Astrocyte (in vitro differentiated cells and primary cell): ENCODE data around the gene GDPD4. TPM values are rescaled to one million over a fixed set of nuclear protein-coding genes. Genes with fewer than 3 reads are reported as not detected.

Experiments used
- DNase-seq: peaks from one replicate; pipeline ENCODE4 v3.0.0-alpha.2; 2010; ENCODE audit warnings: low read depth
- FAIRE-seq: peaks from 2 replicates; lab custom pipeline; 2011; peaks lifted over from hg19 to GRCh38; lab: Jason Lieb, UNC
- H2AFZ ChIP-seq: 2 replicates; pipeline ENCODE4 v1.6.0; 2012; ENCODE audit warnings: low read depth, low read length, inconsistent platforms
- H3K27ac ChIP-seq: 2 replicates; pipeline ENCODE4 v1.5.1; 2011; ENCODE audit warnings: low read depth, low read length, inconsistent platforms
- H3K27me3 ChIP-seq: 2 replicates; pipeline ENCODE4 v1.6.0; 2011; ENCODE audit warnings: low read length, inconsistent platforms; ENCODE audit not compliant: insufficient read depth
- H3K36me3 ChIP-seq: 2 replicates; pipeline ENCODE4 v1.5.1; 2011; ENCODE audit warnings: low read length, inconsistent platforms; ENCODE audit not compliant: insufficient read depth
- H3K4me1 ChIP-seq: 2 replicates; pipeline ENCODE4 v1.5.1; 2011; ENCODE audit warnings: low read length, inconsistent platforms; ENCODE audit not compliant: insufficient read depth
- H3K4me2 ChIP-seq: 2 replicates; pipeline ENCODE4 v1.6.0; 2012; ENCODE audit warnings: low read length, inconsistent platforms
- H3K4me3 ChIP-seq: 2 replicates; pipeline ENCODE4 v1.5.1; 2011; ENCODE audit warnings: low read depth, mild to moderate bottlenecking, low read length, inconsistent platforms; ENCODE audit not compliant: insufficient read depth
- H3K79me2 ChIP-seq: 2 replicates; pipeline ENCODE4 v1.6.0; 2012; ENCODE audit warnings: mild to moderate bottlenecking, low read length, inconsistent platforms; ENCODE audit not compliant: insufficient read depth
- H3K9ac ChIP-seq: 2 replicates; pipeline ENCODE4 v1.6.0; 2012; ENCODE audit warnings: mild to moderate bottlenecking, low read length, inconsistent platforms
- H3K9me3 ChIP-seq: 2 replicates; pipeline ENCODE4 v1.5.1; 2012; ENCODE audit warnings: low read depth, mild to moderate bottlenecking, low read length, inconsistent platforms; ENCODE audit not compliant: insufficient read depth
- H4K20me1 ChIP-seq: 2 replicates; pipeline ENCODE4 v1.6.0; 2012; ENCODE audit warnings: low read length, inconsistent platforms; ENCODE audit not compliant: insufficient read depth
- H3K27ac Mint-ChIP-seq: one replicate; pipeline ENCODE4 v1.8.0; 2021; ENCODE audit warnings: mild to moderate bottlenecking, mixed read lengths; ENCODE audit not compliant: unreplicated experiment
- H3K27me3 Mint-ChIP-seq: one replicate; pipeline ENCODE4 v1.8.0; 2021; ENCODE audit warnings: low read depth, mixed read lengths; ENCODE audit not compliant: unreplicated experiment
- H3K36me3 Mint-ChIP-seq: one replicate; pipeline ENCODE4 v1.8.0; 2021; ENCODE audit warnings: low read depth, mixed read lengths; ENCODE audit not compliant: unreplicated experiment
- H3K4me1 Mint-ChIP-seq: one replicate; pipeline ENCODE4 v1.8.0; 2021; ENCODE audit warnings: low read depth, mixed read lengths; ENCODE audit not compliant: unreplicated experiment
- H3K4me3 Mint-ChIP-seq: one replicate; pipeline ENCODE4 v1.8.0; 2021; ENCODE audit warnings: mild to moderate bottlenecking, moderate library complexity, mixed read lengths; ENCODE audit not compliant: unreplicated experiment
- H3K9me3 Mint-ChIP-seq: one replicate; pipeline ENCODE4 v1.8.0; 2021; ENCODE audit warnings: mild to moderate bottlenecking, mixed read lengths; ENCODE audit not compliant: unreplicated experiment
- CTCF ChIP-seq: IDR thresholded peaks from 2 replicates; pipeline ENCODE4 v1.5.1; 2011; ENCODE audit warnings: low read depth, mild to moderate bottlenecking, inconsistent platforms, low read length, moderate library complexity; ENCODE audit not compliant: insufficient read depth
- EZH2 ChIP-seq: IDR thresholded peaks from 2 replicates; pipeline ENCODE4 v1.6.1; 2012; ENCODE audit warnings: mild to moderate bottlenecking, low read length, inconsistent platforms; ENCODE audit not compliant: insufficient read depth
- total RNA-seq: library from RNA; stranded (reverse); gene quantifications from 2 replicates; pipeline ENCODE4 v1.2.1, GENCODE V29; 2021

GDPD4 gene
- total RNA-seq, 1 donor from 2014 or later, result not detected

- no peak for DNase-seq
- Mint-ChIP-seq H3K27me3 (no peaks in the 10 kb centered on the region), H3K27ac (peak overlapping the region; percentile 36), H3K4me1 (peaks cover 11% of the 10 kb centered on the region), H3K9me3 (no peaks in the 10 kb centered on the region), H3K4me3 (no peak overlapping the region), H3K36me3 (peaks cover 2% of the 10 kb centered on the region)
- H3K36me3 ChIP-seq, result no peaks in the 10 kb centered on the region
- no peaks in the 10 kb centered on the region for H3K79me2 ChIP-seq
- peaks cover 5% of the 10 kb centered on the region for H3K4me1 ChIP-seq
- H3K27me3 ChIP-seq, result no peaks in the 10 kb centered on the region
- H2AFZ ChIP-seq, result no peak overlapping the region
- FAIRE-seq, result no peak
- no peak for TF ChIP-seq CTCF
- no peak for TF ChIP-seq EZH2
- H3K9me3 ChIP-seq, result no peaks in the 10 kb centered on the region
- H3K9ac ChIP-seq, result no peak overlapping the region
- H3K4me2 ChIP-seq, result no peak overlapping the region
- no peaks in the 10 kb centered on the region for H4K20me1 ChIP-seq
- no peak overlapping the region for H3K4me3 ChIP-seq
- no peak overlapping the region for H3K27ac ChIP-seq
These were observed 16.7 kb downstream of the GDPD4 start for GRCh38 chr11:77284476-77285468.

DNA sequence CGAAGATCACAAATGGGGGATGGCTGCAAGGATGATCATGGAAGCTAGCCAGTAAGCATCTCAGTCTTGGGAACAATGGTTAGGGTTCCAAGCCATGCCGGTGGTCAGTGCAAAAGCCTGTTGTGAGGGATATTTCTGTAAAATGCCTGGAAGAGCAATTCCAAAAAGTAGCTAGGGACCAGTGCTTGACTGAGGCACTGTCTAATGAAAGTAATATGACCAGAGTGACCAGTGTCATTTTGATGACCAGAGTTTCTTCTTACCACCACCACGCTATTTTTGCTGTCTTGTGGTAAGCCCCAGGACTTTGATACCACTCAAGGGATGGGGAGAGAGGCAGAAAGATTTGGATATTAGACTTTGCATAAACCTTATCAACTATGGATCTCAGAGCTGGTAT, 18.4 kb downstream of the GDPD4 start:
- Histone ChIP-seq H2AFZ (no peak overlapping the region), H3K27me3 (no peaks in the 10 kb centered on the region), H3K79me2 (no peaks in the 10 kb centered on the region), H3K27ac (no peak overlapping the region), H3K4me2 (no peak overlapping the region), H3K9me3 (no peaks in the 10 kb centered on the region), H3K4me3 (no peak overlapping the region), H4K20me1 (no peaks in the 10 kb centered on the region), H3K9ac (no peak overlapping the region), H3K36me3 (no peaks in the 10 kb centered on the region), H3K4me1 (peaks cover 3% of the 10 kb centered on the region)
- H3K27me3 Mint-ChIP-seq, result no peaks in the 10 kb centered on the region
- H3K27ac Mint-ChIP-seq, result no peak overlapping the region
- no peaks in the 10 kb centered on the region for H3K9me3 Mint-ChIP-seq
- H3K36me3 Mint-ChIP-seq, result peaks cover 2% of the 10 kb centered on the region
- DNase-seq, result no peak
- no peak for TF ChIP-seq CTCF
- TF ChIP-seq EZH2, result no peak
- no peak overlapping the region for H3K4me3 Mint-ChIP-seq
- FAIRE-seq, result no peak
- H3K4me1 Mint-ChIP-seq, result peaks cover 17% of the 10 kb centered on the region
